SHP77 treated with DMSO at 0.1 percent for 48 hours (cell line): ENCODE results near the gene S1PR2.
A peak's percentile ranks its signal among the peaks of the same experiment; 100 is the strongest.
"Not testable (repeated sequence)": the region's sequence is repeated elsewhere in the genome, so short reads cannot be mapped to it uniquely, and the experiment has no call there.

ENCODE experiments used
- DNase-seq: peaks from one replicate; lab custom pipeline; 2025; lab: John Stamatoyannopoulos, UW

Gene S1PR2

GRCh38 chr19:10254244-10254643, 23.1 kb upstream of the S1PR2 start:
- DNase-seq = no peak

DNA sequence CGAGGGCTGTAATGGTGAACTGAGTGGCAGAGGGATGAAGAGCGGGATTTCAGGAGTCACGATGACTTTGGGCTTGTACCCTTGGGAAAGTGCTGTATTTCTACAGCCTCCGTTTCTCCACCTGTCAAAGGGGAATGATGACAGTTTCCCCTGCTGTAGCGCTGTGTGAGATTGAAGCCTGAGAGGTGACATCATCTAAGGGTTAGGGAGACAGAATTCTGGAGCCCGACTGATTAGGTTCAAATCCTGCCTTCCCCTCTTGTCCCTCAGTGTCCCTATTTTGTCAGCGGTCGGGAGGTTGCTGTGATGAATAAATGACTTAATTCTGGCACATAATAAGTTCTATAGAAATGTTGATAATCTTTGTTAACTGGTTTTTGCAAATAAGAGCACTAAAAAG, 21.6 kb upstream of the S1PR2 start:
- DNase-seq = no peak

DNA sequence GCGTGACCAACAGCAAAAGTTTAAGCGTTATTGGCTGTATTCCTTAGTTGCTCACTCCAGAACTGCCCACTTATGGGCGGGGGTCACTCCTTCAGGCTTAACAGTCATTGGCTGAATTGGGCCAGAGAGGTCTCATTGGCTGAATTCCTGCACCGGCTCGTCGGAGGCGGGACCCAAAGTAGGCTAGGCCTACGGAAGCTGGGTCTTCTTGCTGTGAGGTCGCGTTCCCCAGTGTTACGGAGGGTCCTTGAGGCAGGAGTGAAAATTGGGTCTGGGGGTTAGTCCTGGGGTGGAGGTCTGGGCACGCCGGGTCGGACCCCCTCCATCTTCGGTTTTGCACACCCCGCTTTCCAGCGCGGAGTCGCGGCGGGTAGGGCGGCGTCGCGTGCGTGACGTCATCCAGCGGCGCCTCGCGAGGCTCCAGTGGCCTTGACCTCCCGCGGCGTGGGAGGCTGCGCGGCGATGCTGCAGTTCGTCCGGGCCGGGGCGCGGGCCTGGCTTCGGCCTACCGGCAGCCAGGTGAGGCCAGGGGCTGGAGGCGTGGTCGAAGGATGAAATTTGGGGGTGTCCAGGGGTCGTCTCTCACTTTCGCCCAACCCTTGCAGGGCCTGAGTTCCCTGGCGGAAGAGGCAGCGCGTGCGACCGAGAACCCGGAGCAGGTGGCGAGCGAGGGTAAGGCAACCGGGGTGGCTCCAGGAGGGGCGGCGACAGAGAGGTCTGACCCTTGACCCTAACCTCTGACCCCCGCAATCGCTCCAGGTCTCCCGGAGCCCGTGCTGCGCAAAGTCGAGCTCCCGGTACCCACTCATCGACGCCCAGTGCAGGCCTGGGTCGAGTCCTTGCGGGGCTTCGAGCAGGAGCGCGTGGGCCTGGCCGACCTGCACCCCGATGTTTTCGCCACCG, 20.9 kb upstream of the S1PR2 start, which contains the start of gene MRPL4:
TSS of gene MRPL4 (plus strand) at position 423 of the 903 bp plus-strand sequence. CDS start at position 463, 40 bp downstream.
- peak; percentile 97 for DNase-seq

DNA sequence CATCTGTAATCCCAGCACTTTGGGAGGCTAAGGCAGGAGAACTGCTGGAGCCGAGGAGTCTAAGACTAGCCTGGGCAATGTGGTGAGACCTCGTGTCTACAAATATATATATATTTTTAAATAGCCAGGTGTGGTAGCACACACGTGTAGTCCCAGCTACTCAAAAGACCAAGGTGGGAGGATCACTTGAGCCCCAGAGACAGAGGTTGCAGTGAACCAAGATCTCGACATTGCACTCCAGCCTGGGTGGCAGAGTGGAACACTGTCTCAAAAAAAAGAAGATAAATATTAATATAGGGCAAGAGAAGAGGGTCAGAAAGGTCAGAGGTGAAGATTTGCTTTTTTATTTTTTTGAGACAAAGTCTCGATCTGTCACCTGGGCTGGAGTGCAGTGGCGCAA, 15.4 kb upstream of the S1PR2 start:
- DNase-seq = no peak

- no peak for DNase-seq
Measured at GRCh38 chr19:10245189-10245939, 14.2 kb upstream of the S1PR2 start.

DNA sequence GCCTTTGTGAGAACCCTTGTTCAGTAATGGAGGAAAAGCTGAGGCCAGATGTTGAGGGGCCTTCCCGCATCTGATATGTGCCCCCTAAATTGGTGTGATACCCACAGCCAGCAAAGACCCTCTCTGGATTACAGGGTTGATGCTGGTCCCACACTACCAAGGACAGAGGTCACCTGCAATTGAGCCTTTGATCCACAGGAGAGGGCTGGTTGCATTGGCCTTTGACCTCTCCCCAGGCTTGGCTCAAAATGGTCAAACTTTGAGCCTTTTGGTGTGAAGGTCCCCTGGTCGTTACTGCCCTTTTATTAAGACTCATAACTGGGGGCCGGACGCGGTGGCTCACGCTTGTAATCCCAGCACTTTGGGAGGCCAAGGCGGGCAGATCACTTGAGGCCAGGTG, 12.5 kb upstream of the S1PR2 start:
- no peak for DNase-seq

DNA sequence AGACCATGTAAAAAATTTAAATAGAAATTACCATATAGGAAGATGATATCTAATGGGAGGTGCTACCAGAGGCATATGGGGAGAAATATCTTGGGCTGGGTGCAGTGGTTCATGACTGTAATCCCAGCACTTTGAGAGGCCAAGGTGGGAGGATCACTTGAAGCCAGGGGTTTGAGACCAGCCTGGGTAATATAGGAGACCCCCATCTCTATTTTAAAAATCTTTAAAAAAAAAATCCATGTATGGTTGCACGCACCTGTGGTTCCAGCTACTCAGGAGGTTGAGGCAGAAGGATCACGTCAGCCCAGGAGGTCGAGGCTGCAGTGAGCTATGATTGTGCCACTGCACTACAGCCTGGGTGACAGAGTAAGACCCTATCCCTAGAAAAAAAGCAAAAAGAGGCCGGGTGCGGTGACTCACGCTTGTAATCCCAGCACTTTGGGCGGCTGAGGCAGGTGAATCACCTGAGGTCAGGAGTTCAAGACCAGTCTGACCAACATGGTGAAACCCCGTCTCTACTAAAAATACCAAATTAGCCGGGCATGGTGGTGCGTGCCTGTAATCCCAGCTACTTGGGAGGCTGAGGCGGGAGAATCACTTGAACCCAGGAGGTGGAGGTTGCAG, 10.8 kb upstream of the S1PR2 start:
- not testable (repeated sequence) for DNase-seq

DNA sequence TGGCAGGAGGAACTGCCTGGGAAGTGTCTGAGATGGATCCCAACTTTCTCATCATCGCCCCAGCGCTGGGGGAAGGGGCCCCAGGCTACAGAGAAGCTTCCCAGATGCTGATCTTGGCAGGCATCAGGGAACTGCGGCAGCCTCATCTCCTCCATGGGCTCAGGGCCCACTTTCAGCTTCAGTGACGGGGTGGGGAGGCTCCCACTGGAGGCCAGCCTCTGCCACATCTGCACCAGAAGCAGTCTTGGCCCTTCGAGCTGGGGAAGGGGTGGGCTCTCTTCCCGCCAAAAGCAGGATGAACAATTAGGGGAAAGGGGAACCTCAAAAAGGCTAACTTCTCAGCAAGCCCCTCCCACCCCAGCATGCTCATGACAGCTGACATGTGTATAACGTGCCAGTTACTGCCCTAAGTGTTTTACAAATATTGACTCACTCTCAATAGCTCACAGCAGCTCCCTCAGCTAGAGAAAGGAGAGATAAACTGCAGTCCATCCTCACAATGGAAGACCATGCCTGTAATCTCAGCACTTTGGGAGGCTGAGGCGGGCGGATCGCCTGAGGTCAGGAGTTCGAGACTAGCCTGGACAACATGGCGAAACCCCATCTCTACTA, 7.1 kb upstream of the S1PR2 start:
- peak; percentile 94 for DNase-seq

DNA sequence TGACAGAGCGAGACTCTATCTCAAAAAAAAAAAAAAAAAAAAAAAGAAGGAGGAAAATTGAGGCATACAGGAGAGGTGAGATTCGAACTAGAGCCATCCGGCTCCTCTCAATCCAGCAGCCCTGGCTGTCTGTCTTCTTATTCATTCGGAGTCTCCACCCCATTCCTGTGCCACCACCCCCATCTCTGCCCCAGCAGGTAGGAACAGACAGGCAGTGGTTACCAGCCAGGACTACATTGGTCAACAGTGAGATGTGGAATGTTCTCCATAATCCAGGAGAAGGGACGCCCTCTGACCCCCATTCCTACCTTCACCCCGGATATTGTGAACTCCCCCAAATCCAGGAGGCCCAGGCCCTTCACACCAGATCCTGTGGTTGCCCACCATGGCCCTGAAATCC, 6.6 kb upstream of the S1PR2 start:
- no peak for DNase-seq

DNA sequence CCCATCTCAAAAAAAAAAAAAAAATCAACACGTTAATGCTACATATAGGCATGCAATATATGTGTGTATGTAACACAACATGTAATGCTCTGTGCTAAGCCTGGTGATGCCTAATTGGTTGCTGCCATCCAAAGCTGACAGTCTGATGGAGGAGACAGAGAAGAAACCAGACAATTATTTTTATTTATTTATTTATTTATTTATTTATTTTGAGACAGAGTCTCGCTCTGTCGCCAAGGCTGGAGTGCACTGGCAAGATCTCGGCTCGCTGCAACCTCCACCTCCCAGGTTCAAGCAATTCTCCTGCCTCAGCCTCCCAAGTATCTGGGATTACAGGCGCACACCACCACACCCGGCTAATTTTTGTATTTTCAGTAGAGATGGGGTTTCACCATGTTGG, 4.3 kb upstream of the S1PR2 start:
- not testable (repeated sequence) for DNase-seq

- no peak for DNase-seq
Measured at GRCh38 chr19:10235003-10235402, 3.9 kb upstream of the S1PR2 start.

GRCh38 chr19:10233946-10234345, 2.8 kb upstream of the S1PR2 start:
- DNase-seq = no peak

GRCh38 chr19:10231612-10232228, 589 bp upstream of the S1PR2 start:
- no peak for DNase-seq

DNA sequence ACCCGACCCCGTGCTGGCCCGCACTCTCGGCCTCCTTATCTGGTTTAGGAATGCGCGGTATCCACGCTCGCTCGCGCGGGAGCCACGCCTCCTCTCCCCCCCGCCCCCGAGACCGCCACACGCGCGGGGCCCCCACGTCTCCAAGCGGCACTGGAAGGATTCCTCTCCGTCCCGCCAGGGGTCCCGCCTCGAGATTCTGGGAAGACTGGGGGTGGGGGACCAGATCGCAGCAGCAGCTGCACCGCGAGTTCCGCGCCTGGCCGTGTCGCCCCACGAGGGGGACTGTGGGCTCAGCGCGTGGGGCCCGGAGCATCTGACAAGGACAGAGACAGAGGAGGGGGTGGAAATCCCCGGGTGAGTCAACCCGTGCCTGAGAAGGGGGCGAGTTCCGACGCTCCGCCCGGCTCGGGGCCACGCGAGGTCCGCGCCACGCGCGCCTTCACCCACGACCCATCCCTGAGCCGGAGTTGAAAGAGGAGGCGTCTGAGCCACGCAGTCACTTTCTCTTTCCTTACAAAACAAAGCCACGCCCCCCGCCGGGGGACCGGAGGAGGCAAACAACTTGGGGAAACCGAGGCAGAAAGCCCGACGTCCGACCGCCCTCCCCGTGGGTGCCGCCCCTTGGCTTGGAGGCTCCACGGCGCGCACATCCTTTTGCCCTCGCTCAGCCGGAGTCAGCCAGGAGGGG, 814 bp downstream of the S1PR2 start:
- no peak for DNase-seq

DNA sequence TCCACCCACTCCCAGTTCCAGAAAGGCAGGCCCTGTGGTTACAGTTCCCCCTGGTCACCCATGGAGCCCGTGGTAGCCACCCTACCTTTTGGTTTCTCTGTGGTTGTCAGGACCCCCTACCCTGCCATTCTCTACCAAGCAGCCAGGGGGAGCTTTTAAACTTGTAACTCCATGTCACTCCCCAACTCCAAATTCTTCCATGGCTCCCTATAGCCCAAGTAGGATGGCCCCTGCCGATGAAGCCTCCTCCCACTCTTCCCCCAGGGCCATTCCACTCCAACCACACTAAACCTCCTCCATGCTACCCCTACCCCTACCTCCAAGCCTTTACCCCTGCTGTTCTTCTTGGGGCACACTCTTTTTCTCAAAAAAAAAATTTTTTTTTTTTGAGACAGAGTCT, 2.2 kb downstream of the S1PR2 start:
- DNase-seq = peak; percentile 3

- no peak for DNase-seq
Measured at GRCh38 chr19:10228393-10228792, 2.7 kb downstream of the S1PR2 start.

GRCh38 chr19:10227026-10227971, 3.8 kb downstream of the S1PR2 start:
- no peak for DNase-seq

DNA sequence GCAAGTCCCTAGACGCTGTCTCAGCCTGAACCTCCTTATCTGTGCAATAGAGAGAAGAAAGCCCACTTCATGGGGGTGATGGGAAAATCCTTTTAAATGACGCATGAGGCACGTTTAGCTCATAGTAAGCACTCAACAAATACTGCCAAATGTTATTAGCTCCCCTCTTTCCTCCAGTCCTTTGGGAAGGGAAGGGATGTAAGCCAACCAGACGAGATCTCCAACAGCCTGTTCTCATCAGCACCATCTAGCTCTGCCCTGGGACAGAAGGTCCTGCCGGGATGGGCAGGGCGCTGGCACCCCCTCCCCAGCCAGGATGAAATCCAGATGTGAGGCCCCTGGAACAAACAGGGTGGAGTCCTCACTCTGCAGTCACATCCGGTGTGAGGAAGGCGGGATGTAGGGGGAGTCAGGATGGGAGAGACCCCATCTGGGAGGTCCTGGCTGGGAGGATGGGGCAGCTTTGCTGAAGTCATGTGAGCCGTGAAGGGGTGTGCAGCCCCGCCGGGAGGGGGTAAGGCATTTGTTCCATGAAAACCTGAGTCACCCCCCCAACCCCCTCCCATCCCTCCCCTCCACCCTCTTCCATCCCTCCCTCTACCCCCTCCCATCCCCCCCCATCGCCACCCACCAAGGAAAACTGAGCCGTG, 4.6 kb downstream of the S1PR2 start:
- DNase-seq = no peak

DNA sequence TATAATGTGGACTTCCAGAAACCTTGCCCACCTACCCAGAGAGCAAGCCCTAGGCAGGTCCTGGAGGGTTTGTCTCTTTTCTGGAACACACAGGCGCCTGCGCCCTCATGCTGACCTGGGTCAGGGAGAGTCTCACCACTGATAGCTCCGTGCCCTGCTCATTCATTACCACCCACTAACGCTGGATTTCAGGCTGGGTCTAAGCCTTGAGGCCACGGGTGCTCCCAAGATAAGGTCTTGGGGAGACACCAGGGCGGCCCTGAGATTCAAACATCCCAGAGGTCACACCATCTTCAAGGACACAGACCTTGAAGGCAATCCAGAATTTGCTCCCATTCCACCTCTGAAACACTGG, 5.1 kb downstream of the S1PR2 start:
- no peak for DNase-seq

GRCh38 chr19:10224337-10224736, 6.8 kb downstream of the S1PR2 start:
- no peak for DNase-seq
